ENCODE results near the gene FOXN1. TPM values are rescaled to one million over a fixed set of nuclear protein-coding genes. Genes with fewer than 3 reads are reported as not detected.

The FOXN1 gene
- total RNA-seq, 1 experiment from 2014 or later: not detected

- H3K36me3 Mint-ChIP-seq (ENCODE audit: insufficient read depth, unreplicated experiment): peaks cover 26% of the 10 kb centered on the region
- CTCF ChIA-PET: interaction anchor here (0.6 kb wide), 1 partner anchor 464 kb away, joined by 3 read pairs; no protein-coding TSS in a partner anchor
These were observed 76.4 kb downstream of the FOXN1 start for GRCh38 chr17:28582513-28582912.

GRCh38 chr17:28584434-28584833, 78.3 kb downstream of the FOXN1 start:
- Mint-ChIP-seq H3K4me1 (ENCODE audit: insufficient read depth, unreplicated experiment) (no peaks in the 10 kb centered on the region), H3K9me3 (ENCODE audit: unreplicated experiment) (no peaks in the 10 kb centered on the region), H3K4me3 (ENCODE audit: unreplicated experiment) (no peak overlapping the region), H3K27me3 (ENCODE audit: insufficient read depth, unreplicated experiment) (no peaks in the 10 kb centered on the region), H3K27ac (ENCODE audit: low read depth, unreplicated experiment) (no peak overlapping the region), H3K36me3 (ENCODE audit: insufficient read depth, unreplicated experiment) (peaks cover 26% of the 10 kb centered on the region)
- ChIA-PET POLR2A (interaction anchor here (5.7 kb wide), 1 partner anchor 13 kb away, joined by 19 read pairs; the partner anchor contains the start of gene PIGS), CTCF (interaction anchor here (1.1 kb wide), 1 partner anchor 15 kb away, joined by 3 read pairs; no protein-coding TSS in a partner anchor)
- no TSS peak for BruUV-seq (replicated peaks)
- no peak for TF ChIP-seq CTCF (IDR thresholded peaks at IDR 0.05; ENCODE audit: unreplicated experiment)
- DNase-seq (ENCODE audit: unreplicated experiment): no peak
- intact Hi-C loops (cut with micrococcal nuclease): no loop called here

More at GRCh38 chr17:28582513-28582912, 76.4 kb downstream of the FOXN1 start:
- no peak overlapping the region for H3K4me3 Mint-ChIP-seq (ENCODE audit: unreplicated experiment)
- POLR2A ChIA-PET: interaction anchor here (1.0 to 5.7 kb wide), 2 partner anchors 11 to 17 kb away, joined by 3 to 19 read pairs; partner anchors contain the start of gene PIGS
- intact Hi-C loops (cut with micrococcal nuclease): no loop called here
- no peaks in the 10 kb centered on the region for H3K4me1 Mint-ChIP-seq (ENCODE audit: insufficient read depth, unreplicated experiment)
- no peak overlapping the region for H3K27ac Mint-ChIP-seq (ENCODE audit: low read depth, unreplicated experiment)
- no peak for TF ChIP-seq CTCF (IDR thresholded peaks at IDR 0.05; ENCODE audit: unreplicated experiment)
- DNase-seq (ENCODE audit: unreplicated experiment): no peak
- no TSS peak for BruUV-seq (replicated peaks)
- no peaks in the 10 kb centered on the region for H3K27me3 Mint-ChIP-seq (ENCODE audit: insufficient read depth, unreplicated experiment)
- no peaks in the 10 kb centered on the region for H3K9me3 Mint-ChIP-seq (ENCODE audit: unreplicated experiment)

- TF ChIP-seq CTCF (IDR thresholded peaks at IDR 0.05; ENCODE audit: unreplicated experiment): no peak
- intact Hi-C loops (cut with micrococcal nuclease): no loop called here
- Mint-ChIP-seq H3K27ac (ENCODE audit: low read depth, unreplicated experiment) (no peak overlapping the region), H3K4me3 (ENCODE audit: unreplicated experiment) (no peak overlapping the region), H3K27me3 (ENCODE audit: insufficient read depth, unreplicated experiment) (no peaks in the 10 kb centered on the region), H3K36me3 (ENCODE audit: insufficient read depth, unreplicated experiment) (peaks cover 19% of the 10 kb centered on the region), H3K9me3 (ENCODE audit: unreplicated experiment) (no peaks in the 10 kb centered on the region), H3K4me1 (ENCODE audit: insufficient read depth, unreplicated experiment) (no peaks in the 10 kb centered on the region)
- no TSS peak for BruUV-seq (replicated peaks)
- ChIA-PET CTCF (interaction anchor here (0.6 kb wide), 1 partner anchor 269 kb away, joined by 3 read pairs; no protein-coding TSS in a partner anchor), POLR2A (interaction anchor here (0.6 to 5.7 kb wide), 4 partner anchors 9 to 180 kb away, joined by 3 to 19 read pairs (median 3); partner anchors contain the start of gene PIGS)
- DNase-seq (ENCODE audit: unreplicated experiment): no peak
These were observed 79.7 kb downstream of the FOXN1 start for GRCh38 chr17:28585851-28586250.

Other genes starting within 250 kb of the FOXN1 start
- 8.6 and 12.1 TPM in 2 replicates for gene TMEM97, start 187.1 kb upstream of the FOXN1 start, total RNA-seq (2022)
- 29.3 and 38.3 TPM in 2 replicates for gene IFT20, start 170.9 kb upstream of the FOXN1 start, total RNA-seq (2022)
- gene TNFAIP1, start 170.6 kb upstream of the FOXN1 start, total RNA-seq (2022): 61.7 and 65.0 TPM in 2 replicates
- 84.0 and 105 TPM in 2 replicates for gene POLDIP2, start 148.8 kb upstream of the FOXN1 start, total RNA-seq (2022)
- not detected in 2 replicates for gene SEBOX, start 141.1 kb upstream of the FOXN1 start, total RNA-seq (2022)
- not detected in 2 replicates for gene VTN, start 136.0 kb upstream of the FOXN1 start, total RNA-seq (2022)
- gene SARM1, start 134.7 kb upstream of the FOXN1 start, total RNA-seq (2022): 0.63 and 1.0 TPM in 2 replicates
- 18.4 and 20.1 TPM in 2 replicates for gene SLC46A1, start 100.1 kb upstream of the FOXN1 start, total RNA-seq (2022)
- not detected in 2 replicates for gene SLC13A2, start 32.7 kb upstream of the FOXN1 start, total RNA-seq (2022)
- gene UNC119, start 46.3 kb downstream of the FOXN1 start, total RNA-seq (2022): 12.5 and 13.7 TPM in 2 replicates
- gene PIGS, start 65.2 kb downstream of the FOXN1 start, total RNA-seq (2022): 50.5 and 56.1 TPM in 2 replicates
- 2.4 and 6.0 TPM in 2 replicates for gene ALDOC, start 70.5 kb downstream of the FOXN1 start, total RNA-seq (2022)
- 31.5 and 38.1 TPM in 2 replicates for gene SPAG5, start 92.7 kb downstream of the FOXN1 start, total RNA-seq (2022)
- 19.9 and 24.1 TPM in 2 replicates for gene RSKR, start 107.8 kb downstream of the FOXN1 start, total RNA-seq (2022)
- 119 and 126 TPM in 2 replicates for gene BLTP2, start 138.8 kb downstream of the FOXN1 start, total RNA-seq (2022)
- gene SDF2, start 155.6 kb downstream of the FOXN1 start, total RNA-seq (2022): 31.4 and 31.8 TPM in 2 replicates
- gene SUPT6H, start 155.9 kb downstream of the FOXN1 start, total RNA-seq (2022): 81.7 and 86.4 TPM in 2 replicates
- 0.86 and 1.1 TPM in 2 replicates for gene PROCA1, start 205.5 kb downstream of the FOXN1 start, total RNA-seq (2022)
- 90.0 and 105 TPM in 2 replicates for gene RAB34, start 211.5 kb downstream of the FOXN1 start, total RNA-seq (2022)
- 1,941 and 2,110 TPM in 2 replicates for gene RPL23A, start 213.6 kb downstream of the FOXN1 start, total RNA-seq (2022)
- gene TLCD1, start 219.9 kb downstream of the FOXN1 start, total RNA-seq (2022): 13.4 and 18.7 TPM in 2 replicates
- gene NEK8, start 222.4 kb downstream of the FOXN1 start, total RNA-seq (2022): 4.5 and 8.6 TPM in 2 replicates
- gene TRAF4, start 237.7 kb downstream of the FOXN1 start, total RNA-seq (2022): 106 and 126 TPM in 2 replicates